ENCODE measurements around the gene SH3BP1. TPM values are rescaled to one million over a fixed set of nuclear protein-coding genes. Genes with fewer than 3 reads are reported as not detected.

SH3BP1 gene
- total and polyA plus RNA-seq, 2 of the 13 experiments (the other 11 are each of a cell fraction or from before 2014, with no cell fraction given) = 8.4 to 18.5 TPM

GRCh38 chr22:37641561-37641949, 2.1 kb downstream of the SH3BP1 start:
- H2AFZ ChIP-seq (ENCODE audit: low read length) = no peak overlapping the region
- intact Hi-C loops (cut with micrococcal nuclease; ENCODE audit: unreplicated experiment) = no loop called here
- ATAC-seq (no peak), DNase-seq (ENCODE audit: low spot score) (no peak), FAIRE-seq (no peak)
- no TSS peak for BruUV-seq (replicated peaks)
- ChIA-PET CTCF (ENCODE audit: low intra/inter-chr PET ratio, low total read pairs) (no interaction called here), POLR2A (interaction anchor here (1.0 to 15.8 kb wide), 4 partner anchors 8 to 92 kb away, joined by 3 to 242 read pairs (median 12); partner anchors contain the start of genes GGA1 and PDXP)
- peak overlapping the region; percentile 52 for H3K27ac ChIP-seq (ENCODE audit: extremely low read length, insufficient read depth, low read length)
- WGBS (ENCODE audit: low lambda C conversion rate) = 89% methylated on average over 4 of the region's 5 CpGs
- H3K9ac ChIP-seq (ENCODE audit: insufficient read depth, low read depth, low read length) = no peak overlapping the region
- peaks cover 10% of the 10 kb centered on the region for H3K79me2 ChIP-seq (ENCODE audit: insufficient read depth, low read length)
- H3K4me2 ChIP-seq (ENCODE audit: low read depth, low read length) = peak overlapping the region; percentile 90; the same call in 1 of the 2 replicates
- peak overlapping the region in 1 of 3 experiments; percentile 86; a peak in 1 of 6 replicates for H3K4me3 ChIP-seq (replicated peaks in 1 of 3; ENCODE audit: insufficient read depth in 1 of 3, low read depth in 2 of 3, low read length in 3 of 3)
- in situ Hi-C loops (cut with HindIII; ENCODE audit: extremely low pct_ligation_motif_present, low pct_unique_long_range_greater_than_20kb) = no loop called here
- H4K20me1 ChIP-seq (ENCODE audit: insufficient read depth, low read length) = 0 out of 2 replicates have a peak, but pooled peaks cover 4% of the 10 kb centered on the region
- peaks cover 10 to 23% of the 10 kb centered on the region in 2 experiments; a peak in 4 of 5 replicates for H3K36me3 ChIP-seq (replicated peaks in 1 of 2; ENCODE audit: control insufficient read depth in 1 of 2, insufficient read depth in 2 of 2, low read length in 2 of 2)
- TF ChIP-seq ZNF501 (CRISPR knock-in tag; IDR thresholded peaks at IDR 0.05) (0 out of 2 replicates have a peak, but pooled peaks have one; percentile 10), PTBP1 (IDR thresholded peaks at IDR 0.05; ENCODE audit: low read depth, low read length, poor library complexity, severe bottlenecking) (no peak), FOXP1 (IDR thresholded peaks at IDR 0.05) (no peak), FOXP1 (CRISPR knock-in tag; IDR thresholded peaks at IDR 0.05) (no peak), MAFK (conservative IDR thresholded peaks at IDR 0.05 in 1 of 2, IDR thresholded peaks at IDR 0.05 in 1 of 2; ENCODE audit: low read length in 2 of 2) (no peak), ZNF318 (CRISPR knock-in tag; IDR thresholded peaks at IDR 0.05) (no peak), ZNF777 (CRISPR knock-in tag; IDR thresholded peaks at IDR 0.05) (no peak), GABPA (IDR thresholded peaks at IDR 0.05; ENCODE audit: low read depth, low read length) (no peak), GABPA (CRISPR knock-in tag; IDR thresholded peaks at IDR 0.05; ENCODE audit: low read depth) (no peak), ZFP1 (CRISPR knock-in tag; IDR thresholded peaks at IDR 0.05) (no peak), ZNF572 (CRISPR knock-in tag; IDR thresholded peaks at IDR 0.05) (peak; percentile 4; the same call in 1 of the 2 replicates), KLF11 (CRISPR knock-in tag; IDR thresholded peaks at IDR 0.05) (no peak)
- TF ChIP-seq, protein P1, sequence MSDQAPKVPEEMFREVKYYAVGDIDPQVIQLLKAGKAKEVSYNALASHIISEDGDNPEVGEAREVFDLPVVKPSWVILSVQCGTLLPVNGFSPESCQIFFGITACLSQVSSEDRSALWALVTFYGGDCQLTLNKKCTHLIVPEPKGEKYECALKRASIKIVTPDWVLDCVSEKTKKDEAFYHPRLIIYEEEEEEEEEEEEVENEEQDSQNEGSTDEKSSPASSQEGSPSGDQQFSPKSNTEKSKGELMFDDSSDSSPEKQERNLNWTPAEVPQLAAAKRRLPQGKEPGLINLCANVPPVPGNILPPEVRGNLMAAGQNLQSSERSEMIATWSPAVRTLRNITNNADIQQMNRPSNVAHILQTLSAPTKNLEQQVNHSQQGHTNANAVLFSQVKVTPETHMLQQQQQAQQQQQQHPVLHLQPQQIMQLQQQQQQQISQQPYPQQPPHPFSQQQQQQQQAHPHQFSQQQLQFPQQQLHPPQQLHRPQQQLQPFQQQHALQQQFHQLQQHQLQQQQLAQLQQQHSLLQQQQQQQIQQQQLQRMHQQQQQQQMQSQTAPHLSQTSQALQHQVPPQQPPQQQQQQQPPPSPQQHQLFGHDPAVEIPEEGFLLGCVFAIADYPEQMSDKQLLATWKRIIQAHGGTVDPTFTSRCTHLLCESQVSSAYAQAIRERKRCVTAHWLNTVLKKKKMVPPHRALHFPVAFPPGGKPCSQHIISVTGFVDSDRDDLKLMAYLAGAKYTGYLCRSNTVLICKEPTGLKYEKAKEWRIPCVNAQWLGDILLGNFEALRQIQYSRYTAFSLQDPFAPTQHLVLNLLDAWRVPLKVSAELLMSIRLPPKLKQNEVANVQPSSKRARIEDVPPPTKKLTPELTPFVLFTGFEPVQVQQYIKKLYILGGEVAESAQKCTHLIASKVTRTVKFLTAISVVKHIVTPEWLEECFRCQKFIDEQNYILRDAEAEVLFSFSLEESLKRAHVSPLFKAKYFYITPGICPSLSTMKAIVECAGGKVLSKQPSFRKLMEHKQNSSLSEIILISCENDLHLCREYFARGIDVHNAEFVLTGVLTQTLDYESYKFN (CRISPR knock-in tag; conservative IDR thresholded peaks at IDR 0.05) = 0 out of 2 replicates have a peak, but pooled peaks have one; percentile 10
- no peaks in the 10 kb centered on the region for H3K9me3 ChIP-seq (ENCODE audit: low read length)
- H3K27me3 ChIP-seq (ENCODE audit: control insufficient read depth in 1 of 2, insufficient read depth in 2 of 2, low read length in 2 of 2) = no peaks in the 10 kb centered on the region
- H3K4me1 ChIP-seq (ENCODE audit: insufficient read depth, low read length) = peaks cover 58% of the 10 kb centered on the region

Data from HepG2 (cell line).